ENCODE data around the gene SRP68. TPM values are rescaled to one million over a fixed set of nuclear protein-coding genes. Genes with fewer than 3 reads are reported as not detected.

SRP68 gene
- total RNA-seq, 1 donor from 2014 or later: 31.7 TPM

DNA sequence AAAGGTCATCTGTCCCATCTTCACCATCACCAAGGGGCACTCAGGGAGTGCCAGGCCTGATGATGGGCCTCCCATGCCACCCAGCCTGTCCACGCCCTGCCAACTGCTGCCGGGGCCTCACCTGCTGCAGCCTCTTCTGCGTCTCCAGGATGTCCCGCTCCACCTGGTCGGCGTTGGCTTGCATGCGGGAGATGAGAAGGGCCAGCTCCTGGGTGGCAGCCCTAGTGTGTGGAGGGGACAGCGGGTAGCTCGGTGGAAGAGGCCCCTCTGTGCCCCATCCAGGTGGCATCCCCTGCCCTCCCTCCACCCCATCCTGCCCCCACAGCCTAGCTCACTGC lies 48.4 kb downstream of the SRP68 start:
- Histone ChIP-seq H3K27me3 (no peaks in the 10 kb centered on the region), H3K9me3 (ENCODE audit: low read depth) (no peaks in the 10 kb centered on the region), H3K36me3 (no peaks in the 10 kb centered on the region), H3K4me1 (no peaks in the 10 kb centered on the region), H3F3A (ENCODE audit: low read depth) (peaks cover 3% of the 10 kb centered on the region), H3K27ac (no peak overlapping the region), H4K20me1 (ENCODE audit: low read depth) (no peaks in the 10 kb centered on the region), H3K9ac (no peak overlapping the region), H3K4me3 (no peak overlapping the region), H3K79me2 (ENCODE audit: low read depth) (no peaks in the 10 kb centered on the region), H2AFZ (replicated peaks) (no peak overlapping the region), H3K4me2 (no peak overlapping the region)
- TF ChIP-seq EZH2phosphoT487 (IDR thresholded peaks at IDR 0.05) (no peak), CTCF (IDR thresholded peaks at IDR 0.05) (no peak), EZH2 (IDR thresholded peaks at IDR 0.05) (no peak)
- DNase-seq (ENCODE audit: low spot score): no peak
- no peaks in the 10 kb centered on the region for H3K9me3 Mint-ChIP-seq
- H3K4me1 Mint-ChIP-seq: peaks cover 6% of the 10 kb centered on the region
- H3K36me3 Mint-ChIP-seq: no peaks in the 10 kb centered on the region
- no peak overlapping the region for H3K4me3 Mint-ChIP-seq
- H3K27me3 Mint-ChIP-seq (ENCODE audit: insufficient read depth, low read depth): no peaks in the 10 kb centered on the region
- no peak overlapping the region for H3K27ac Mint-ChIP-seq

- Histone ChIP-seq H3K9me3 (ENCODE audit: low read depth) (no peaks in the 10 kb centered on the region), H4K20me1 (ENCODE audit: low read depth) (no peaks in the 10 kb centered on the region), H3K79me2 (ENCODE audit: low read depth) (no peaks in the 10 kb centered on the region), H3K36me3 (no peaks in the 10 kb centered on the region), H3K27me3 (no peaks in the 10 kb centered on the region), H3K4me2 (no peak overlapping the region), H2AFZ (replicated peaks) (no peak overlapping the region), H3K4me3 (no peak overlapping the region), H3K27ac (no peak overlapping the region), H3K4me1 (no peaks in the 10 kb centered on the region), H3K9ac (no peak overlapping the region), H3F3A (ENCODE audit: low read depth) (no peaks in the 10 kb centered on the region)
- DNase-seq (ENCODE audit: low spot score): no peak
- H3K36me3 Mint-ChIP-seq: no peaks in the 10 kb centered on the region
- H3K4me1 Mint-ChIP-seq: peaks cover 6% of the 10 kb centered on the region
- H3K27ac Mint-ChIP-seq: peak overlapping the region; percentile 1
- H3K9me3 Mint-ChIP-seq: no peaks in the 10 kb centered on the region
- H3K4me3 Mint-ChIP-seq: peak overlapping the region; percentile 33
- no peaks in the 10 kb centered on the region for H3K27me3 Mint-ChIP-seq (ENCODE audit: insufficient read depth, low read depth)
- TF ChIP-seq EZH2 (IDR thresholded peaks at IDR 0.05) (no peak), CTCF (IDR thresholded peaks at IDR 0.05) (no peak), EZH2phosphoT487 (IDR thresholded peaks at IDR 0.05) (no peak)
These were observed 49.1 kb downstream of the SRP68 start for GRCh38 chr17:76022973-76023899.

DNA sequence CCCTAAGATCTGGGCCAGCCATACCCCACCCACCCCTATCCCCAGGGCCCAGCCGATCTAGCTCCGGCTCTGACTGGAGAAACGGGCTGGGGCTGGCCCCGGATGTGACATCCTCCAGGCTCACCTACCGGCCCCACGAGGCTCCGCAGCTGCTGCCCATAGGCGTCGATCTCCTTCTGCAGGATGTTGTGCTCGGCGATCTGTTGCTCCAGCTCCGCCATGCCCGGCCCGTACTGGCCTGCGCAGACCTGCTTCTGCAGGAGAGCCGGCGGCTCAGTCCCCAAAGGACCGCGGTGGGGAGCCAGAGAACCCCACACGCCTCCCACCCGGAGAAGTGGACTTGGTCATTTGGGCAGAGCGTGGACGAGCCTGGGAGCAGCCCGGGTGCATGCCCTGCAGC lies 50.0 kb downstream of the SRP68 start:
- H2AFZ ChIP-seq (replicated peaks): no peak overlapping the region
- H3K4me1 ChIP-seq: no peaks in the 10 kb centered on the region
- peaks cover 6% of the 10 kb centered on the region for H3K4me1 Mint-ChIP-seq
- no peak overlapping the region for H3K27ac ChIP-seq
- no peaks in the 10 kb centered on the region for H3K9me3 ChIP-seq (ENCODE audit: low read depth)
- H3K36me3 Mint-ChIP-seq: no peaks in the 10 kb centered on the region
- H3K36me3 ChIP-seq: no peaks in the 10 kb centered on the region
- H3K27me3 ChIP-seq: no peaks in the 10 kb centered on the region
- H3K4me3 Mint-ChIP-seq: no peak overlapping the region
- no peak overlapping the region for H3K9ac ChIP-seq
- H4K20me1 ChIP-seq (ENCODE audit: low read depth): no peaks in the 10 kb centered on the region
- H3K9me3 Mint-ChIP-seq: no peaks in the 10 kb centered on the region
- DNase-seq (ENCODE audit: low spot score): no peak
- H3K4me3 ChIP-seq: no peak overlapping the region
- TF ChIP-seq CTCF (IDR thresholded peaks at IDR 0.05): no peak
- no peak for TF ChIP-seq EZH2phosphoT487 (IDR thresholded peaks at IDR 0.05)
- no peak for TF ChIP-seq EZH2 (IDR thresholded peaks at IDR 0.05)
- no peak overlapping the region for H3K27ac Mint-ChIP-seq
- H3F3A ChIP-seq (ENCODE audit: low read depth): no peaks in the 10 kb centered on the region
- H3K27me3 Mint-ChIP-seq (ENCODE audit: insufficient read depth, low read depth): no peaks in the 10 kb centered on the region
- H3K79me2 ChIP-seq (ENCODE audit: low read depth): no peaks in the 10 kb centered on the region
- no peak overlapping the region for H3K4me2 ChIP-seq

Measured in neural progenitor cell (in vitro differentiated cells).